ENCODE measurements around the gene TBCEL.

GRCh38 chr11:121008551-121008950 is 15.4 kb upstream of the TBCEL start:
- TF ChIP-seq, protein P1, sequence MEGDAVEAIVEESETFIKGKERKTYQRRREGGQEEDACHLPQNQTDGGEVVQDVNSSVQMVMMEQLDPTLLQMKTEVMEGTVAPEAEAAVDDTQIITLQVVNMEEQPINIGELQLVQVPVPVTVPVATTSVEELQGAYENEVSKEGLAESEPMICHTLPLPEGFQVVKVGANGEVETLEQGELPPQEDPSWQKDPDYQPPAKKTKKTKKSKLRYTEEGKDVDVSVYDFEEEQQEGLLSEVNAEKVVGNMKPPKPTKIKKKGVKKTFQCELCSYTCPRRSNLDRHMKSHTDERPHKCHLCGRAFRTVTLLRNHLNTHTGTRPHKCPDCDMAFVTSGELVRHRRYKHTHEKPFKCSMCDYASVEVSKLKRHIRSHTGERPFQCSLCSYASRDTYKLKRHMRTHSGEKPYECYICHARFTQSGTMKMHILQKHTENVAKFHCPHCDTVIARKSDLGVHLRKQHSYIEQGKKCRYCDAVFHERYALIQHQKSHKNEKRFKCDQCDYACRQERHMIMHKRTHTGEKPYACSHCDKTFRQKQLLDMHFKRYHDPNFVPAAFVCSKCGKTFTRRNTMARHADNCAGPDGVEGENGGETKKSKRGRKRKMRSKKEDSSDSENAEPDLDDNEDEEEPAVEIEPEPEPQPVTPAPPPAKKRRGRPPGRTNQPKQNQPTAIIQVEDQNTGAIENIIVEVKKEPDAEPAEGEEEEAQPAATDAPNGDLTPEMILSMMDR (IDR thresholded peaks at IDR 0.05): no peak
- no peak for TF ChIP-seq POLR2A (IDR thresholded peaks at IDR 0.05)
